ENCODE measurements around the gene SLC35E4. TPM values are rescaled to one million over a fixed set of nuclear protein-coding genes. Genes with fewer than 3 reads are reported as not detected.
A peak's percentile ranks its signal among the peaks of the same experiment; 100 is the strongest.

SLC35E4 gene
- total and polyA plus RNA-seq, 12 donors: 0.60 to 7.0 (median 3.3) TPM

GRCh38 chr22:30689622-30690021, 54.0 kb downstream of the SLC35E4 start:
- Histone ChIP-seq H3K4me1 (replicated peaks in 1 of 2) (no peaks in the 10 kb centered on the region), H3K4me3 (no peak overlapping the region), H3K27me3 (no peaks in the 10 kb centered on the region), H3K36me3 (replicated peaks in 1 of 2) (no peaks in the 10 kb centered on the region), H3K27ac (no peak overlapping the region), H3K9me3 (replicated peaks in 1 of 3) (no peaks in the 10 kb centered on the region)
- intact Hi-C loops (cut with DNase I): loop anchor here in 1 of 2 donors (10.0 kb wide), 2 partner anchors 55 kb away; partner anchors contain the start of gene SLC35E4
- no peak for DNase-seq
- 58 to 68% (median 66%) methylated on average over 1 of the region's 1 CpG for WGBS, 4 donors
- no peak for TF ChIP-seq POLR2A (IDR thresholded peaks at IDR 0.05)

GRCh38 chr22:30691204-30691603, 55.6 kb downstream of the SLC35E4 start:
- DNase-seq: no peak
- TF ChIP-seq POLR2A (IDR thresholded peaks at IDR 0.05) (no peak), CTCF (IDR thresholded peaks at IDR 0.05) (no peak)
- 67 to 85% (median 83%) methylated on average over 1 of the region's 1 CpG for WGBS, 4 donors
- intact Hi-C loops (cut with DNase I): loop anchor here in 1 of 2 donors (10.0 kb wide), 2 partner anchors 54 to 56 kb away; partner anchors contain the start of gene SLC35E4
- Histone ChIP-seq H3K36me3 (replicated peaks in 1 of 2) (no peaks in the 10 kb centered on the region), H3K4me3 (no peak overlapping the region), H3K27me3 (no peaks in the 10 kb centered on the region), H3K9me3 (replicated peaks in 1 of 3) (no peaks in the 10 kb centered on the region), H3K4me1 (replicated peaks in 1 of 2) (peaks cover 7 to 11% of the 10 kb centered on the region in 2 donors), H3K27ac (no peak overlapping the region)

- H3K4me1 ChIP-seq (replicated peaks in 1 of 2): peaks cover 7 to 13% of the 10 kb centered on the region in 2 donors
- no peaks in the 10 kb centered on the region for H3K27me3 ChIP-seq
- peak; percentile 69 to 84 (median 77) for DNase-seq
- no peaks in the 10 kb centered on the region for H3K36me3 ChIP-seq (replicated peaks in 1 of 2)
- intact Hi-C loops (cut with DNase I): loop anchor here in 1 of 2 donors (10.0 kb wide), 2 partner anchors 51 to 59 kb away; partner anchors contain the start of gene SLC35E4
- WGBS, 4 donors: 0 to 2% (median 1%) methylated on average over 5 to 37 of the region's 38 CpGs
- peak in 1 of 2 donors; percentile 73 for TF ChIP-seq POLR2A (IDR thresholded peaks at IDR 0.05)
- peak in 2 of 6 experiments; percentile 8 to 18 for TF ChIP-seq CTCF (IDR thresholded peaks at IDR 0.05)
- peak overlapping the region in 3 of 4 donors; percentile 15 to 59 (median 18) for H3K4me3 ChIP-seq
- no peaks in the 10 kb centered on the region for H3K9me3 ChIP-seq (replicated peaks in 1 of 3)
- peak overlapping the region in 4 of 5 donors; percentile 77 to 90 (median 88) for H3K27ac ChIP-seq
Measured at GRCh38 chr22:30694171-30694639, 58.6 kb downstream of the SLC35E4 start.

- Histone ChIP-seq H3K36me3 (replicated peaks in 1 of 2) (no peaks in the 10 kb centered on the region), H3K27me3 (no peaks in the 10 kb centered on the region), H3K9me3 (replicated peaks in 1 of 3) (no peaks in the 10 kb centered on the region), H3K27ac (peak within 1 kb of the TSS in 4 of 5 donors; percentile 77 to 90 (median 88)), H3K4me1 (replicated peaks in 1 of 2) (peaks cover 7 to 13% of the 10 kb centered on the region in 2 donors), H3K4me3 (peak within 1 kb of the TSS; percentile 15 to 92 (median 78))
- TF ChIP-seq CTCF (IDR thresholded peaks at IDR 0.05) (peak in 2 of 6 experiments; percentile 15 to 29), POLR2A (IDR thresholded peaks at IDR 0.05) (peak in 1 of 2 donors; percentile 28)
- intact Hi-C loops (cut with DNase I): loop anchor here in 1 of 2 donors (10.0 kb wide), 2 partner anchors 50 to 60 kb away; partner anchors contain the start of gene SLC35E4
- DNase-seq: peak; percentile 39 to 70 (median 51)
- 1 to 3% (median 2%) methylated on average over 13 to 87 of the region's 88 CpGs; no CpG with 5 or more reads in 1 of the 4 donors for WGBS, 4 donors
Measured at GRCh38 chr22:30694640-30695350, 59.2 kb downstream of the SLC35E4 start, which contains the start of gene OSBP2. Gene OSBP2, plus strand, starts transcription at chr22:30694874. Its CDS starts 36 bp downstream, at chr22:30694910.

All from adrenal gland (tissue), 12 donors.